Body of pancreas (tissue), 4 donors: ENCODE results near the gene NRIP3.

Experiments
- POLR2A ChIP-seq, 3 donors: fragments of 450-650 bp; IDR thresholded peaks; one replicate each; pipeline ENCODE4 v1.6.1; 2016; ENCODE audit warnings: antibody characterized with exemption in 3 of 3, mild to moderate bottlenecking in 2 of 3
- TF ChIP-seq, protein P1 (sequence below), 7 experiments: fragments of 450-650 bp in 4 of 7; fragments of 200-600 bp in 3 of 7; sonication (generic) in 3 of 7; IDR thresholded peaks; one replicate each; pipeline ENCODE4 v1.5.1; 2016 to 2019; ENCODE audit warnings: antibody characterized with exemption in 7 of 7

DNA sequence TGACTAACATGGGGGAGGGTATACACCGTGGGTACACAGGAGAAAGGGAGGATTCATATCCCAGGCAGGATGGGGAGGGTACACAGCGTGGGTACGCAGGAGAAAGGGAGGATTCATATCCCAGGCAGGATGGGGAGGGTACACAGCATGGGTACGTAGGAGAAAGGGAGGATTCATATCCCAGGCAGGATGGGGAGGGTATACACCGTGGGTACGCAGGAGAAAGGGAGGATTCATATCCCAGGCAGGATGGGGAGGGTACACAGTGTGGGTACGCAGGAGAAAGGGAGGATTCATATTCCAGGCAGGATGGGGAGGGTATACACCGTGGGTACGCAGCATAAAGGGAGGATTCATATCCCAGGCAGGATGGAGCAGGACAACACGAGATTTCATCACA lies 36.6 kb upstream of the NRIP3 start:
- TF ChIP-seq, protein P1, sequence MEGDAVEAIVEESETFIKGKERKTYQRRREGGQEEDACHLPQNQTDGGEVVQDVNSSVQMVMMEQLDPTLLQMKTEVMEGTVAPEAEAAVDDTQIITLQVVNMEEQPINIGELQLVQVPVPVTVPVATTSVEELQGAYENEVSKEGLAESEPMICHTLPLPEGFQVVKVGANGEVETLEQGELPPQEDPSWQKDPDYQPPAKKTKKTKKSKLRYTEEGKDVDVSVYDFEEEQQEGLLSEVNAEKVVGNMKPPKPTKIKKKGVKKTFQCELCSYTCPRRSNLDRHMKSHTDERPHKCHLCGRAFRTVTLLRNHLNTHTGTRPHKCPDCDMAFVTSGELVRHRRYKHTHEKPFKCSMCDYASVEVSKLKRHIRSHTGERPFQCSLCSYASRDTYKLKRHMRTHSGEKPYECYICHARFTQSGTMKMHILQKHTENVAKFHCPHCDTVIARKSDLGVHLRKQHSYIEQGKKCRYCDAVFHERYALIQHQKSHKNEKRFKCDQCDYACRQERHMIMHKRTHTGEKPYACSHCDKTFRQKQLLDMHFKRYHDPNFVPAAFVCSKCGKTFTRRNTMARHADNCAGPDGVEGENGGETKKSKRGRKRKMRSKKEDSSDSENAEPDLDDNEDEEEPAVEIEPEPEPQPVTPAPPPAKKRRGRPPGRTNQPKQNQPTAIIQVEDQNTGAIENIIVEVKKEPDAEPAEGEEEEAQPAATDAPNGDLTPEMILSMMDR (IDR thresholded peaks at IDR 0.05), result no peak
- no peak for TF ChIP-seq POLR2A (IDR thresholded peaks at IDR 0.05)
